Nephron progenitor cell (in vitro differentiated cells): ENCODE measurements around the gene GPR33.

Experiments used
- DNase-seq: peaks from one replicate; pipeline ENCODE4 v3.0.0; 2021
- H3K27ac Mint-ChIP-seq: 2 replicates; pipeline ENCODE4 v1.8.0; 2021; ENCODE audit warnings: mild to moderate bottlenecking, moderate library complexity, mixed read lengths
- H3K27me3 Mint-ChIP-seq: 2 replicates; pipeline ENCODE4 v1.8.0; 2021; ENCODE audit warnings: mild to moderate bottlenecking, low read depth, mixed read lengths; ENCODE audit not compliant: poor library complexity
- H3K36me3 Mint-ChIP-seq: 2 replicates; pipeline ENCODE4 v1.8.0; 2021; ENCODE audit warnings: low read depth, mixed read lengths
- H3K4me1 Mint-ChIP-seq: 2 replicates; pipeline ENCODE4 v1.8.0; 2021; ENCODE audit warnings: mixed read lengths
- H3K4me3 Mint-ChIP-seq: 2 replicates; pipeline ENCODE4 v1.8.0; 2021; ENCODE audit warnings: mild to moderate bottlenecking, moderate library complexity, mixed read lengths
- H3K9me3 Mint-ChIP-seq: 2 replicates; pipeline ENCODE4 v1.8.0; 2021; ENCODE audit warnings: mild to moderate bottlenecking, moderate library complexity, mixed read lengths
- CTCF ChIP-seq: fragments of 200-600 bp; sonication (generic); IDR thresholded peaks from 2 replicates; pipeline ENCODE4 v1.5.0; 2021; ENCODE audit warnings: antibody characterized with exemption

GPR33 gene

GRCh38 chr14:31510855-31511254, 23.0 kb upstream of the GPR33 start:
- H3K4me1 Mint-ChIP-seq, result peaks cover 8% of the 10 kb centered on the region
- H3K27ac Mint-ChIP-seq, result no peak overlapping the region
- no peaks in the 10 kb centered on the region for H3K9me3 Mint-ChIP-seq
- H3K36me3 Mint-ChIP-seq, result no peaks in the 10 kb centered on the region
- DNase-seq, result no peak
- no peak for TF ChIP-seq CTCF
- peaks cover 7% of the 10 kb centered on the region for H3K27me3 Mint-ChIP-seq
- H3K4me3 Mint-ChIP-seq, result no peak overlapping the region

GRCh38 chr14:31510222-31510621, 22.4 kb upstream of the GPR33 start:
- peaks cover 7% of the 10 kb centered on the region for H3K27me3 Mint-ChIP-seq
- no peaks in the 10 kb centered on the region for H3K9me3 Mint-ChIP-seq
- no peak overlapping the region for H3K27ac Mint-ChIP-seq
- peak; percentile 66 for TF ChIP-seq CTCF
- DNase-seq, result no peak
- H3K36me3 Mint-ChIP-seq, result no peaks in the 10 kb centered on the region
- H3K4me3 Mint-ChIP-seq, result no peak overlapping the region
- H3K4me1 Mint-ChIP-seq, result peaks cover 8% of the 10 kb centered on the region

GRCh38 chr14:31508135-31508534, 20.3 kb upstream of the GPR33 start:
- peaks cover 8% of the 10 kb centered on the region for H3K4me1 Mint-ChIP-seq
- H3K9me3 Mint-ChIP-seq, result no peaks in the 10 kb centered on the region
- TF ChIP-seq CTCF, result no peak
- peaks cover 7% of the 10 kb centered on the region for H3K27me3 Mint-ChIP-seq
- H3K27ac Mint-ChIP-seq, result peak overlapping the region; percentile 7
- peak; percentile 30 for DNase-seq
- no peaks in the 10 kb centered on the region for H3K36me3 Mint-ChIP-seq
- no peak overlapping the region for H3K4me3 Mint-ChIP-seq

GRCh38 chr14:31505411-31505810, 17.6 kb upstream of the GPR33 start:
- DNase-seq, result no peak
- no peak overlapping the region for H3K4me3 Mint-ChIP-seq
- no peak for TF ChIP-seq CTCF
- no peaks in the 10 kb centered on the region for H3K27me3 Mint-ChIP-seq
- H3K9me3 Mint-ChIP-seq, result no peaks in the 10 kb centered on the region
- H3K27ac Mint-ChIP-seq, result no peak overlapping the region
- no peaks in the 10 kb centered on the region for H3K36me3 Mint-ChIP-seq
- peaks cover 8% of the 10 kb centered on the region for H3K4me1 Mint-ChIP-seq

GRCh38 chr14:31501870-31502269, 14.0 kb upstream of the GPR33 start:
- peaks cover 6% of the 10 kb centered on the region for H3K27me3 Mint-ChIP-seq
- TF ChIP-seq CTCF, result no peak
- no peak overlapping the region for H3K4me3 Mint-ChIP-seq
- DNase-seq, result no peak
- H3K9me3 Mint-ChIP-seq, result peaks cover 29% of the 10 kb centered on the region
- no peaks in the 10 kb centered on the region for H3K36me3 Mint-ChIP-seq
- no peaks in the 10 kb centered on the region for H3K4me1 Mint-ChIP-seq
- H3K27ac Mint-ChIP-seq, result no peak overlapping the region

- peaks cover 24% of the 10 kb centered on the region for H3K9me3 Mint-ChIP-seq
- H3K4me3 Mint-ChIP-seq, result no peak overlapping the region
- H3K27me3 Mint-ChIP-seq, result peaks cover 9% of the 10 kb centered on the region
- DNase-seq, result no peak
- no peak overlapping the region for H3K27ac Mint-ChIP-seq
- H3K36me3 Mint-ChIP-seq, result no peaks in the 10 kb centered on the region
- no peak for TF ChIP-seq CTCF
- no peaks in the 10 kb centered on the region for H3K4me1 Mint-ChIP-seq
Observed at GRCh38 chr14:31492759-31493498, 5.1 kb upstream of the GPR33 start.
